ENCODE results near the gene IMMP2L.
A peak's percentile ranks its signal among the peaks of the same experiment; 100 is the strongest.

Gene IMMP2L

DNA sequence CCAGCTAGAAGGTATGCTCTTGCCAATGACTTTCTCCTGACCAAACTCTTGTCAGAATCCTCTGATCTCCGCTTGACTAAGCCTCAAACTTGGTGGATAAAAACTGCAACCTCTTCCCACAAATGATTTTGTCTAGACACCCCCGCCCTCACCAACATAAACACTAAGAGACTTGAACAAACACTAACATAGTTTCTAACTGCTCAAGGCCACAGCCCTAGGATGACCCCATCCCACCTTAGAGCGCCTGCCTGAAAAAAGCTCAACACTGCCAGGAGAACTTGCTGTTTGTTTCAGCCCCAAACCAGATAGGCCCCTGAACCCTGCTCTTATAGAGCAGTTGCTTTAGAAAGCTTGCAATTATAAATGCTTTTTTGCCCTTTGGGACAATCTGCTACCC is 399.6 kb downstream of the IMMP2L start:
- no peak for DNase-seq (ENCODE audit: low read depth, low spot score)

- no peak for DNase-seq (ENCODE audit: low read depth, low spot score)
These were observed 402.0 kb downstream of the IMMP2L start for GRCh38 chr7:111160297-111160696.

- no peak for DNase-seq (ENCODE audit: low read depth, low spot score)
These were observed 402.9 kb downstream of the IMMP2L start for GRCh38 chr7:111159426-111159825.

DNA sequence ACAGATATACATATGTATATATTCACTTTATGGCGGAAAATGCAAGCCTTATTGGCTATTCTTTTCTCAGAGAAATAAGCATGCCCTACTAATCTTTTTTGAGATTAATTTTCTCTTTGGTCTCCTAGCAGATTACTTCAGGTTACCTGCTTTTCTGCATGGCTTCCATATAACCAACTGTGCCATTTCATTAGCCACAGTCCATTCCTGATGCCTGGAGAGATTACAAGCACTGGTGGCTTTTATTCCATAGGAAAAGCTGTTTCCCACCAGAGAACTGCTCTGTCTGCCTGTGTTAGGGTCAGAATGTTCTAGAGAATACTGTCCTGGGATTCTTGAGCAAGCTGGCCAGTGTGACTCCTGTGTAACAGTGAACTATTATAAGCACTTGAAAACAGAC is 411.6 kb downstream of the IMMP2L start:
- DNase-seq (ENCODE audit: low read depth, low spot score): no peak

DNA sequence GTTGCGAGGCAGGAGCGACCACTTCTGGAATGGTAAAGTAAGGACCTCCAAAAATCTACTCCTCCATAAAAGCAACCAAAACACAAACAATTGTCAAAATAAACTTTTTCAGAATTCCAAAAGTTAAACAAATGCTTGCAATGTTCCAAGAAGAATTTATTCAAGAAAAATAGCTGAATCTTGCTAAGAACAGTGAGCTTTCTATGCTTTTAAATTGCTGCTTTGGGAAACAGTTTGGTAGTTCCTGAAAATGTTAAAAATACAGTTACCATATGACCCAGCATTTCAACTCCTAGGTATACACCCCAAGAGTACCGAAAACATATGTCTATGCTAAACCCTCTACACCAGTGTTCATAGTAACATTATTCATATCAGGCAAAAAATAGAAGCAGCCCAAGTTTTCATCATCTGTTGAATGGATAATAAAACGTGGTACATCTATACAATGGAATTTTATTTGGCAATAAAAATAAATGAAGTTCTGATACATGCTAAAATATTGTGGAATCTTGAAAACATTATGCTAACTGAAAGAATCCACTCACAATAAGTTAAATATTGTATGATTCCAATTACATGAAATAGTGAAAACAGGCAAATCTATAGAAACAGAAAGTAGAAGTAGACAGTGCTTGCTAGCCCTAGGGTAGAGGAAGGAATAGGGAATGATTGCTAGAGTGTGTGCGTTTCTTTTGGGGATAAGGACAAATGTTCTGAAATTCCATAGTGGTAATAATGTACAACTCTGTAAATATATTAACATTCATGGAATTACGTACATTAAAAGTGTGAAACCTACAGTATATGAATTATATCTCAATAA is 414.4 kb downstream of the IMMP2L start:
- DNase-seq (ENCODE audit: low read depth, low spot score): no peak

- DNase-seq (ENCODE audit: low read depth, low spot score): no peak
These were observed 416.2 kb downstream of the IMMP2L start for GRCh38 chr7:111146136-111146535.

DNA sequence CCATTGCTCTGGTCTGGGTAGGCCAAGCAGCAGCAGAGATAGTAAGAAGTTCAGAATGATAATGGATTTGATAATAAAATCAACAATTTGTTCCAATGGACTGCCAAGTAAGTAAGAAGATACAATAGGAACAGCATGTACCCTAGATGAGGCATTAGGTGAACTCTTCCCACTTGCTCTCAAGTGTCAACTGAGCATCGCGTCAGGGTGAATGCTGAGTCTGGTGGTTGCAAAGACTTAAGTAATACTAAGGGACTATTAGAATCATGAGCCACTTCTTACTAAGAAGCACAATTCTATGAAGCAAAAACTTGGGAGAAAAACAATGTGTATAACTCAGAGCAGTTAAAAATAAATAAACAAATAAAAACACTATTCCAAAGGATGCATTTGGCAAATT is 416.8 kb downstream of the IMMP2L start:
- no peak for DNase-seq (ENCODE audit: low read depth, low spot score)

GRCh38 chr7:111140091-111140865 is 422.0 kb downstream of the IMMP2L start:
- DNase-seq (ENCODE audit: low read depth, low spot score): no peak

DNA sequence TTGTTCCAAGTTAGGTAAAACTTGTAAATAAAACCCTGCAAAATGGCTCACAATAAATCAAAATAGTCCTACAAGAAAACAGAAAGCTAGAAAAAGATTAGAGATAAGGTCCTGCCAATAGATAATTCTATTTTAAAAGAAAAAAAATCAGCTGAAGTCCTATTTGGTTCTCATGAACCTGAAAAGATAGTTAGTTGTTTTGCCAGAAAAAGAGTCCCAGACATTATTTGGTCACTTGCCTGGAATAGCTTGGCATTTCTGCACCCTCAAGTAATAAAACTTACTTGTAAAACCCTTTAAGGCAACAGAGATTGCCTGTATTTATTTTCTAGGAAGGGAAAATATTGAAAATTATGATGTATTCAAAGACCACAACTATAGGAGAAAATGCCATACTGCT is 423.7 kb downstream of the IMMP2L start:
- DNase-seq (ENCODE audit: low read depth, low spot score): no peak

GRCh38 chr7:111138193-111138569 is 424.1 kb downstream of the IMMP2L start:
- DNase-seq (ENCODE audit: low read depth, low spot score): peak; percentile 22

- peak; percentile 22 for DNase-seq (ENCODE audit: low read depth, low spot score)
These were observed 424.7 kb downstream of the IMMP2L start for GRCh38 chr7:111137296-111138192.

- DNase-seq (ENCODE audit: low read depth, low spot score): no peak
These were observed 429.5 kb downstream of the IMMP2L start for GRCh38 chr7:111132833-111133232.

DNA sequence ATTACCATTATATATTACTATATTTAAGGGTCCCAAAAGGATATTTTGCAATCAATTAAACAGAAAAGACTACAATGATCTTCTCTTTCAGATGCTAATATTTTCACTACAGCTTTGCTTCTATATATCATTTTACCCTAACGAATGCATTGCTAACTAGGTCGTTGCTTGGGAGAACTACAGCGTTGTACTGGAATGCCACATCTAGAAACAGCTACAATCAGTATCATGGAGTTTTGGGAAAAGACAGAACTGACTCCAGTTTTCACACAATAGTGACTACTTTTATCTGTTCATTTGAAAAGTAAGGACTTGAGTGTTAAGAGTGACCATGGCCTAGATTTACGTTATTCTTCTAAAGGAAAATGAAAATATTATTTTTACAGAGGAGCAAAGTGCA is 432.9 kb downstream of the IMMP2L start:
- DNase-seq (ENCODE audit: low read depth, low spot score): no peak

DNA sequence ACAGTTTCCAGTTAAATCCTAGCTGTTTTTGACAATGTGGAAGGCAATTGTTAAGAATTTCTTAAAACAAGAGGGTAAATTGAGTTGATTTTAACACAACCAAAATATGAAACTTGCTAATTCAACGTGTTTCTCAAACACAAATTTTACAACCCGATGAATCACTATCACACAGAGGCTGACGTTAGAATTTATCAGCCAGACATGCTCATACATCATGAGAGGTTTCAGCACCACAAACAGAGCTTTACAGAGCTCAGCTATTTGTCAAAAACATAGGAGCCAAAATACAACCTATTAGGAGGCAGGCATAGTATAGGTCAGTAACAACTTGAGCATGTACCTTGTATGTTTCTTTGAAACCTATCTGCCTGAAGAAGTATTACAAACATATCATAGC is 435.3 kb downstream of the IMMP2L start:
- DNase-seq (ENCODE audit: low read depth, low spot score): no peak

GRCh38 chr7:111115966-111116365 is 446.3 kb downstream of the IMMP2L start:
- DNase-seq (ENCODE audit: low read depth, low spot score): no peak

GRCh38 chr7:111113263-111114017 is 448.9 kb downstream of the IMMP2L start:
- DNase-seq (ENCODE audit: low read depth, low spot score): no peak

DNA sequence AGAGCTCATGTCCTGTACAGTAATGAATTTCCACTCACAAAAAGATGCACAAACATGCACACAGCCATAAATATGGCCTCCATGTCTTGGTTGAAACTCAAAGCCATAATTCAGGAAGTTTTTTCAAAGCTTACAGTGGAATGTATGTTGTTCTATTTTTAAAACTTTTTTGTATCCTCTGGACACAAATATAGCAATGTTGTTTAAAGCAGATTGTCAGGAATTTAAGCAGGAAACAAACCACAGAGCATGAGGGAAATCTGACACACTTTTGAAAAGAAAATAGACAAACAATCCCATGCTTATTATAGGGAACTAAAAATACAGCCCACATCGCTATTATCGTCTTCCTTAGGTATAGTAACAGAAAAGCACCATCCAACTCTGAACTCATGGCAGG is 449.9 kb downstream of the IMMP2L start:
- no peak for DNase-seq (ENCODE audit: low read depth, low spot score)

DNA sequence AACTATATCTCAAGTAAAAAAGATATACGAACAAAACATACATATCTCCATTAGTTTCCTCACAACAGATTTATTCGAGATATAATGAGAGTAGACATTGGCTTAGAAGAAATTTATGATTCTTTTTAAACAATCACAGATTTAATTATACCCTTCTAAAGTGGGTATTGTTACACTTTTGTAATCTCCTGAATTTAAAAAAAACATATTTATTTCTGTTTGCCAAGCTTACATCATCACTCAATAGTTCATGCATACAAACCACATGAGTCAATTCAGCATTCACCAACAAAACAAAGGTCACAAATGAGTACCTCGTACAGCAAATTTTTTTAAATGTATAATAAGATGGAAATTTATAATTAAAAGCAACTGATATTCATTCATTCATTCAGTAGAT is 453.8 kb downstream of the IMMP2L start:
- DNase-seq (ENCODE audit: low read depth, low spot score): no peak

DNA sequence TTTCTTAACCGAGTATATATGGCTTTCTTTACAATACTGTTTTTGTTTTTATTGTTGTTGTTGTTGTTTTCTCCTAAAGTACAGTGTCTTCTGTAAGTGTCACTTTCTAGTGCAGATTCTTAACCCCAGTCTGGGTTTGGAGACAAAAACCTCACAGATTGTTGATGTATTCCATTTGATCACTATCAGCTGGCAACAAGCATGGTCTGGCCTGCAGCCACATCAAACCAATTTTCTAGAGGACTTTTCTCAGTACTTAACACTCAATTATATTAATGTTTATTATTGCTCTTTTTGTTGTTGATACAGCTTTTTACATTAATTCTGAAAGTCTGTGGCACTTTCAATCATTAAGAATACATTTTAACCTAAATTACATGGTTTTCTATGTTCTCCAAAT is 454.3 kb downstream of the IMMP2L start:
- no peak for DNase-seq (ENCODE audit: low read depth, low spot score)

GRCh38 chr7:111107579-111107978 is 454.7 kb downstream of the IMMP2L start:
- no peak for DNase-seq (ENCODE audit: low read depth, low spot score)

- no peak for DNase-seq (ENCODE audit: low read depth, low spot score)
These were observed 457.0 kb downstream of the IMMP2L start for GRCh38 chr7:111105269-111105668.
